ENCODE results near the gene CERKL. TPM values are rescaled to one million over a fixed set of nuclear protein-coding genes. Genes with fewer than 3 reads are reported as not detected.

CERKL gene
- total RNA-seq, 2 donors from 2014 or later, result 0.52 to 0.66 TPM

GRCh38 chr2:181581534-181581933, 75.4 kb downstream of the CERKL start:
- TF ChIP-seq POLR2A (IDR thresholded peaks at IDR 0.05) (no peak), CTCF (IDR thresholded peaks at IDR 0.05) (peak in 4 of 7 experiments; percentile 23 to 33 (median 30))
- intact Hi-C loops (cut with DNase I), result no loop called here
- Histone ChIP-seq H3K36me3 (replicated peaks in 1 of 2; ENCODE audit: insufficient read depth in 1 of 2, low read depth in 2 of 2) (no peaks in the 10 kb centered on the region), H3K4me1 (peaks cover 5% of the 10 kb centered on the region), H3K27me3 (no peaks in the 10 kb centered on the region), H3K27ac (no peak overlapping the region), H3K4me3 (no peak overlapping the region), H3K9me3 (no peaks in the 10 kb centered on the region)
- DNase-seq (peak in 3 of 4 donors; percentile 18 to 46 (median 20)), ATAC-seq (no peak)
- WGBS, 2 donors, result 40 to 45% methylated on average over 2 of the region's 2 CpGs

- H3K9me3 ChIP-seq, result no peaks in the 10 kb centered on the region
- no peak for DNase-seq
- WGBS, 2 donors, result 38 to 41% methylated on average over 3 of the region's 3 CpGs
- no peak overlapping the region for H3K4me3 ChIP-seq
- ATAC-seq, result no peak
- H3K27ac ChIP-seq, result no peak overlapping the region
- TF ChIP-seq CTCF (IDR thresholded peaks at IDR 0.05) (no peak), POLR2A (IDR thresholded peaks at IDR 0.05) (no peak)
- H3K4me1 ChIP-seq, result no peaks in the 10 kb centered on the region
- H3K36me3 ChIP-seq (replicated peaks in 1 of 2; ENCODE audit: insufficient read depth in 1 of 2, low read depth in 2 of 2), result no peaks in the 10 kb centered on the region
- intact Hi-C loops (cut with DNase I), result loop anchor here (10.0 kb wide), 1 partner anchor 136 kb away; no protein-coding TSS in a partner anchor
- no peaks in the 10 kb centered on the region for H3K27me3 ChIP-seq
Observed at GRCh38 chr2:181578829-181579228, 78.1 kb downstream of the CERKL start.

- no peak for TF ChIP-seq CTCF (IDR thresholded peaks at IDR 0.05)
- TF ChIP-seq POLR2A (IDR thresholded peaks at IDR 0.05), result no peak
- ATAC-seq (no peak), DNase-seq (no peak)
- H3K27me3 ChIP-seq, result no peaks in the 10 kb centered on the region
- WGBS, 2 donors, result 68 to 78% methylated on average over 5 of the region's 5 CpGs
- H3K9me3 ChIP-seq, result no peaks in the 10 kb centered on the region
- no peaks in the 10 kb centered on the region for H3K36me3 ChIP-seq (replicated peaks in 1 of 2; ENCODE audit: insufficient read depth in 1 of 2, low read depth in 2 of 2)
- intact Hi-C loops (cut with DNase I), result loop anchor here (10.0 kb wide), 1 partner anchor 138 kb away; no protein-coding TSS in a partner anchor
- H3K27ac ChIP-seq, result no peak overlapping the region
- no peaks in the 10 kb centered on the region for H3K4me1 ChIP-seq
- no peak overlapping the region for H3K4me3 ChIP-seq
Observed at GRCh38 chr2:181576431-181576830, 80.5 kb downstream of the CERKL start.

- Histone ChIP-seq H3K4me1 (no peaks in the 10 kb centered on the region), H3K9me3 (no peaks in the 10 kb centered on the region), H3K27ac (no peak overlapping the region), H3K4me3 (no peak overlapping the region), H3K36me3 (replicated peaks in 1 of 2; ENCODE audit: insufficient read depth in 1 of 2, low read depth in 2 of 2) (no peaks in the 10 kb centered on the region), H3K27me3 (no peaks in the 10 kb centered on the region)
- TF ChIP-seq POLR2A (IDR thresholded peaks at IDR 0.05), result no peak
- TF ChIP-seq CTCF (IDR thresholded peaks at IDR 0.05), result no peak
- WGBS, 2 donors, result 45% methylated on average over 2 of the region's 2 CpGs
- DNase-seq (no peak), ATAC-seq (no peak)
- intact Hi-C loops (cut with DNase I), result loop anchor here (10.0 kb wide), 1 partner anchor 139 kb away; no protein-coding TSS in a partner anchor
Observed at GRCh38 chr2:181575650-181576025, 81.3 kb downstream of the CERKL start.

GRCh38 chr2:181575024-181575649, 81.8 kb downstream of the CERKL start:
- no peak for ATAC-seq
- intact Hi-C loops (cut with DNase I), result loop anchor here (10.0 kb wide), 1 partner anchor 140 kb away; no protein-coding TSS in a partner anchor

More at GRCh38 chr2:181575024-181575649, 81.8 kb downstream of the CERKL start:
- no peak overlapping the region for H3K4me3 ChIP-seq
- no peaks in the 10 kb centered on the region for H3K36me3 ChIP-seq (replicated peaks in 1 of 2; ENCODE audit: insufficient read depth in 1 of 2, low read depth in 2 of 2)
- H3K27me3 ChIP-seq, result no peaks in the 10 kb centered on the region
- H3K27ac ChIP-seq, result no peak overlapping the region
- no peaks in the 10 kb centered on the region for H3K4me1 ChIP-seq
- 65 to 68% methylated on average over 7 of the region's 7 CpGs for WGBS, 2 donors
- no peaks in the 10 kb centered on the region for H3K9me3 ChIP-seq
- no peak for DNase-seq
- TF ChIP-seq CTCF (IDR thresholded peaks at IDR 0.05), result no peak
- TF ChIP-seq POLR2A (IDR thresholded peaks at IDR 0.05), result no peak
